ENCODE measurements around the gene KRTAP1-4. TPM values are rescaled to one million over a fixed set of nuclear protein-coding genes. Genes with fewer than 3 reads are reported as not detected.
"Not testable (repeated sequence)": the region's sequence is repeated elsewhere in the genome, so short reads cannot be mapped to it uniquely, and the experiment has no call there.

KRTAP1-4 gene
- total RNA-seq, 1 donor from 2014 or later: not detected

DNA sequence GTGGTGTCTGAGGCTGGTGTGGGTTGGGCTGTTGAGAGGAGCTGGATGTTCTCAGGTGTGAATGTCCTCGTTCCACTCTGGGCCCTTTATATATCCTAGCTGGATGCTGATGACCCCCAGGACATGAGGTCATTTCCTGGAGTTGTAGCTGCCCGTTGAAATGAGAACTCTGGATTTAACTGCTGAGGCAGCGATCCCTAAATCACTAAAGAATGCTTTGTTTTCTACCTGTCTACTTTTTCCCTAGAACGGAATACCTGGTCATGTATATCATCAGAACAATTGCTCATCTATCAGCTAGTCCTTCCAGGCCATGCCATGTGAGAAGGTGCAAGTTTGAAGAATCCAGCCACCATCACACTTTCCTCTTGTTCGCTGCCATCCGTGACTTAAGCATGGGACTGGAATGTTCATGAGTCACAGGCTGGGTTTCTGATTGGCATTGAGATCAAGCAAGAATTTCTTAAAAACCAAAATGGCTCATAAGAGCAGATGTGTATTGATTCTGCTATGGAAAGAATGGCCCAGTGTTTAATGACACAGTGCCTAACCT is 30.1 kb upstream of the KRTAP1-4 start, which contains the start of gene KRTAP2-3:
Gene KRTAP2-3, minus strand, starts transcription at position 63 of the 553 bp plus-strand sequence. CDS start 64 bp downstream, outside the sequence.
- DNase-seq (ENCODE audit: low read depth, low spot score): no peak
- no peaks in the 10 kb centered on the region for H3K36me3 Mint-ChIP-seq (ENCODE audit: low read depth)
- peaks cover 8% of the 10 kb centered on the region for H3K4me1 Mint-ChIP-seq
- no peak within 1 kb of the TSS for H3K4me3 Mint-ChIP-seq
- no peak within 1 kb of the TSS for H3K27ac Mint-ChIP-seq (ENCODE audit: unreplicated experiment)
- TF ChIP-seq CTCF (conservative IDR thresholded peaks at IDR 0.05): no peak
- H3K9me3 Mint-ChIP-seq: peaks cover 7% of the 10 kb centered on the region
- H3K27me3 Mint-ChIP-seq (ENCODE audit: low read depth): no peaks in the 10 kb centered on the region

- H3K27me3 Mint-ChIP-seq (ENCODE audit: low read depth); H3K27ac Mint-ChIP-seq (ENCODE audit: unreplicated experiment); H3K36me3 Mint-ChIP-seq (ENCODE audit: low read depth); H3K9me3 Mint-ChIP-seq; H3K4me1 Mint-ChIP-seq; H3K4me3 Mint-ChIP-seq; DNase-seq (ENCODE audit: low read depth, low spot score): not testable (repeated sequence)
These were observed 29.5 kb upstream of the KRTAP1-4 start for GRCh38 chr17:41059276-41060051.

- DNase-seq (ENCODE audit: low read depth, low spot score): no peak
- Mint-ChIP-seq H3K36me3 (ENCODE audit: low read depth) (no peaks in the 10 kb centered on the region), H3K27me3 (ENCODE audit: low read depth) (no peaks in the 10 kb centered on the region), H3K27ac (ENCODE audit: unreplicated experiment) (no peak overlapping the region), H3K9me3 (peaks cover 7% of the 10 kb centered on the region), H3K4me1 (peaks cover 8% of the 10 kb centered on the region), H3K4me3 (no peak overlapping the region)
- no peak for TF ChIP-seq CTCF (conservative IDR thresholded peaks at IDR 0.05)
These were observed 28.7 kb upstream of the KRTAP1-4 start for GRCh38 chr17:41058741-41059140.

- TF ChIP-seq CTCF (conservative IDR thresholded peaks at IDR 0.05): no peak
- Mint-ChIP-seq H3K27me3 (ENCODE audit: low read depth) (no peaks in the 10 kb centered on the region), H3K27ac (ENCODE audit: unreplicated experiment) (no peak overlapping the region), H3K9me3 (peaks cover 9% of the 10 kb centered on the region), H3K4me3 (no peak overlapping the region), H3K4me1 (peaks cover 8% of the 10 kb centered on the region), H3K36me3 (ENCODE audit: low read depth) (no peaks in the 10 kb centered on the region)
- no peak for DNase-seq (ENCODE audit: low read depth, low spot score)
These were observed 27.6 kb upstream of the KRTAP1-4 start for GRCh38 chr17:41057547-41057946.

DNA sequence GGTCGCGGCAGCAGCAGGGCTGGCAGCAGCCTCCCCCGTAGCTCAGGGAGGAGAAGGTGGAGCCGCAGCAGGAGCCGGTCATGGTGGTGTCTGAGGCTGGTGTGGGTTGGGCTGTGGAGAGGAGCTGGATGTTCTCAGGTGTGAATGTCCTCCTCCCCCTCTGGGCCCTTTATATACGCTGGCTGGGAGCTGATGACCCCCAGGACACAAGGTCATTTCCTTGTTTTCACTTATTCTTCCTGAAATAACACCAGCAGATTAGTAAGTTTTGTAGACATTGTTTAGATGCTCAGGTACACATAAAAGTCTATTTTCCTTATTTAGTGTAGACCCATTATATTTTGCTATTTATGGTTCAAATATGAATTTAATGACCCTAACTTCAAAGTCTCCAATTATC is 25.1 kb upstream of the KRTAP1-4 start, which contains the start of gene KRTAP2-2:
Gene KRTAP2-2, minus strand, starts transcription at position 101 of the 400 bp plus-strand sequence. Its CDS starts 19 bp downstream, at position 82.
- not testable (repeated sequence) for H3K36me3 Mint-ChIP-seq (ENCODE audit: low read depth)

GRCh38 chr17:41054556-41054955 is 24.6 kb upstream of the KRTAP1-4 start:
- not testable (repeated sequence) for DNase-seq (ENCODE audit: low read depth, low spot score); H3K27ac Mint-ChIP-seq (ENCODE audit: unreplicated experiment); H3K4me3 Mint-ChIP-seq; H3K27me3 Mint-ChIP-seq (ENCODE audit: low read depth); H3K9me3 Mint-ChIP-seq; H3K36me3 Mint-ChIP-seq (ENCODE audit: low read depth); H3K4me1 Mint-ChIP-seq

More for the DNA sequence above, 25.1 kb upstream of the KRTAP1-4 start, which contains the start of gene KRTAP2-2:
- H3K27ac Mint-ChIP-seq (ENCODE audit: unreplicated experiment); H3K9me3 Mint-ChIP-seq; H3K27me3 Mint-ChIP-seq (ENCODE audit: low read depth); DNase-seq (ENCODE audit: low read depth, low spot score); H3K4me1 Mint-ChIP-seq; H3K4me3 Mint-ChIP-seq: not testable (repeated sequence)

DNA sequence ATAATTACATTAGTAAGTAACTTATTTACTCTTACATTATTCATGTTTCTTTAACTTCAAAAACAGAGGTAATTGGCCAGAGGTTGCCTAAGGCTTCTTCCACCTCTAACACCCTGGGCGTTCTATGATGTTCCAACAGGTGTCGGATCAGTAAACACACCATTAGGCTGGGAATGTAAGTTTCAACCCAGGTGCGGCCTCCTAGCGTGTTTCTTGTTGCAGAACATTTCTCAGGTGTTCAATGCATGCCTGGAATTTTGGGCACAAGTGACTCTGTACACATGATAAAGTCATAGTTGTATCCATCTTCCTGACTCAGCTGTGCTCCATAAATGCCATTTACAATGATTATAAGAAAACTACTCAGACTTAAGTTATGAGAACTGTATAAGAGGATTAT is 24.0 kb upstream of the KRTAP1-4 start:
- Mint-ChIP-seq H3K4me3 (no peak overlapping the region), H3K9me3 (peaks cover 9% of the 10 kb centered on the region), H3K27me3 (ENCODE audit: low read depth) (peaks cover 11% of the 10 kb centered on the region)

More for the DNA sequence above, 24.0 kb upstream of the KRTAP1-4 start:
- Mint-ChIP-seq H3K4me1 (no peaks in the 10 kb centered on the region), H3K36me3 (ENCODE audit: low read depth) (no peaks in the 10 kb centered on the region), H3K27ac (ENCODE audit: unreplicated experiment) (no peak overlapping the region)
- DNase-seq (ENCODE audit: low read depth, low spot score): no peak
- no peak for TF ChIP-seq CTCF (conservative IDR thresholded peaks at IDR 0.05)

All from neural crest cell (in vitro differentiated cells).